H1 (cell line): ENCODE data around the gene SLC37A2. TPM values are rescaled to one million over a fixed set of nuclear protein-coding genes. Genes with fewer than 3 reads are reported as not detected.

Source experiments
- FOSL1 ChIP-seq: IDR thresholded peaks from 2 replicates; pipeline ENCODE4 v1.6.1; 2011; ENCODE audit warnings: mild to moderate bottlenecking, low read depth, low read length, moderate library complexity; ENCODE audit not compliant: insufficient read depth
- GTF2F1 ChIP-seq: IDR thresholded peaks from 2 replicates; pipeline ENCODE4 v1.6.1; 2012; ENCODE audit warnings: low read depth, low read length, improper control_type of control experiment, borderline replicate concordance
- POU5F1 ChIP-seq: IDR thresholded peaks from 2 replicates; pipeline ENCODE4 v1.6.1; 2011; ENCODE audit warnings: low read depth, mild to moderate bottlenecking, low read length, moderate library complexity
- RFX5 ChIP-seq: IDR thresholded peaks from 2 replicates; pipeline ENCODE4 v1.6.1; 2011; ENCODE audit warnings: low read depth, low read length, improper control_type of control experiment, borderline replicate concordance
- TCF12 ChIP-seq: IDR thresholded peaks from 2 replicates; pipeline ENCODE4 v1.6.1; 2011; ENCODE audit warnings: low read depth, mild to moderate bottlenecking, low read length
- polyA plus RNA-seq, 7 experiments: library from polyadenylated mRNA; depleted of rRNA in 3 of 7; stranded (reverse) in 5 of 7; unstranded in 2 of 7; fragments of >200 nt in 5 of 7; fragments of 200-250 nt in 2 of 7; gene quantifications; 1 replicate in 5 of 7; 2 replicates in 1 of 7; 4 replicates in 1 of 7; pipeline versions ENCODE4 v1.2.1 to v1.2.3, GENCODE V29; 2011 to 2013; ENCODE audit warnings: missing spikeins in 2 of 7, mixed read lengths in 2 of 7
- total RNA-seq: library from RNA; stranded (reverse); fragmentation: NEBNext Ultra II Directional; extraction: Animal tissue kit (Norgen Biotek cat#: 25700); gene quantifications from 2 replicates; pipeline ENCODE4 v1.2.1, GENCODE V29; 2021

The SLC37A2 gene
- total and polyA plus RNA-seq, 2 of the 8 experiments (the other 6 are each of a cell fraction or from before 2014, with no cell fraction given): 1.3 to 1.9 TPM

DNA sequence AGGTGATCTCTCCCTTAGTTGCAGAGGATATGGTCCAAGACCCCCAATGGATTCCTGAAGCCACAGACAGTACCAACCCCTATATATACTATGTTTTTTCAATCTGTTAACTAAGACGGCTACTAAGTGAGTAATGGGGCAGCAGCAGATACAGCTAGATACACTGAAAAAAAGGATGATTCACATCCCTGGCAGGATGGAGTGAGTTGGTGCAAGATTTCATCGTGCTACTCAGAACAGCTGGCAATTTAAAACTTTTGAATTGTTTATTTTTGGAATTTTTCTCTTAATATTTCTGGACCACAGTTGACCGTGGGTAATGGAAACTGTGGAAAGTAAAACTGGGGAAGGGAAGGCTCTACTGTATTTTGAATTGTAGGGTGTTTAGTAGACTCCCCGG is 65.3 kb downstream of the SLC37A2 start (continued):
- TF ChIP-seq GTF2F1 (no peak), POU5F1 (no peak), TCF12 (no peak), RFX5 (no peak), FOSL1 (no peak)
